Measurements from ENCODE around the gene CCDC149. TPM values are rescaled to one million over a fixed set of nuclear protein-coding genes. Genes with fewer than 3 reads are reported as not detected.

CCDC149 gene
- total RNA-seq, 4 donors from 2014 or later: 21.9 to 38.7 (median 34.0) TPM

GRCh38 chr4:24877868-24878635, 34.8 kb downstream of the CCDC149 start:
- 28 to 52% methylated on average over 9 of the region's 9 CpGs for WGBS, 2 donors (ENCODE audit: low coverage in 1 of 2)
- no peak for TF ChIP-seq CTCF (IDR thresholded peaks at IDR 0.05)
- peak; percentile 79 for TF ChIP-seq POLR2AphosphoS5 (IDR thresholded peaks at IDR 0.05)
- no peak for TF ChIP-seq EP300 (IDR thresholded peaks at IDR 0.05)
- TF ChIP-seq POLR2A (IDR thresholded peaks at IDR 0.05): no peak
- H3K4me3 ChIP-seq: no peak overlapping the region
- H3K4me1 ChIP-seq: peaks cover 4 to 36% (median 8%) of the 10 kb centered on the region in 3 donors
- no peaks in the 10 kb centered on the region for H3K27me3 ChIP-seq
- no peaks in the 10 kb centered on the region for H3K9me3 ChIP-seq
- H3K36me3 ChIP-seq: peaks cover 0 to 32% of the 10 kb centered on the region in 2 donors
- ATAC-seq: peak; percentile 81
- H3K27ac ChIP-seq: peak overlapping the region; percentile 68 to 78 (median 74)

GRCh38 chr4:24876431-24876830, 36.4 kb downstream of the CCDC149 start:
- 90 to 98% methylated on average over 3 to 6 of the region's 6 CpGs for WGBS, 2 donors (ENCODE audit: low coverage in 1 of 2)
- H3K27me3 ChIP-seq: no peaks in the 10 kb centered on the region
- peaks cover 4 to 30% (median 8%) of the 10 kb centered on the region in 3 donors for H3K4me1 ChIP-seq
- TF ChIP-seq POLR2A (IDR thresholded peaks at IDR 0.05): no peak
- H3K9me3 ChIP-seq: no peaks in the 10 kb centered on the region
- H3K27ac ChIP-seq: peak overlapping the region in 1 of 4 donors; percentile 18
- ATAC-seq: no peak
- no peak overlapping the region for H3K4me3 ChIP-seq
- H3K36me3 ChIP-seq: peaks cover 0 to 43% of the 10 kb centered on the region in 2 donors

DNA sequence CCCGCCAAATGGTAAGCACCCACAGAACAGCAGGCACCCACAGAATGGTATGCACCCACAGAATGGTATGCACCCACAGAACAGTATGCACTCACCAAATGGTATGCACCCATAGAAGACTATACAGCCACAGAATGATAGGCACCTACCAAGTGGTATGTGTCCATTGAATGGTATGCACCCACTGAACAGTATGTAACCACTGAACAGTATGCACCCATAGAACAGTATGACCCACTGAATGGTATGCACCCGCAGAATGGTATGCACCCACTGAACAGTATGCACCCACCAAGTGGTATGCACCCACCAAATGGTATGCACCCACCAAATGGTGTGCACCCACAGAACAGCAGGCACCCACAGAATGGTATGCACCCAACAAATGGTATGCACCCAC, 40.1 kb downstream of the CCDC149 start:
- WGBS, 2 donors (ENCODE audit: low coverage in 1 of 2): 67 to 92% methylated on average over 1 to 2 of the region's 2 CpGs
- no peak for ATAC-seq

GRCh38 chr4:24871210-24871609, 41.6 kb downstream of the CCDC149 start:
- TF ChIP-seq EP300 (IDR thresholded peaks at IDR 0.05): no peak
- TF ChIP-seq POLR2AphosphoS5 (IDR thresholded peaks at IDR 0.05): no peak
- TF ChIP-seq CTCF (IDR thresholded peaks at IDR 0.05): no peak
- Histone ChIP-seq H3K9me3 (no peaks in the 10 kb centered on the region), H3K4me1 (peaks cover 0 to 9% (median 0%) of the 10 kb centered on the region in 3 donors), H3K36me3 (peaks cover 0 to 80% of the 10 kb centered on the region in 2 donors), H3K4me3 (no peak overlapping the region), H3K27me3 (no peaks in the 10 kb centered on the region), H3K27ac (no peak overlapping the region)
- ATAC-seq: no peak
- WGBS, 2 donors (ENCODE audit: low coverage in 1 of 2): 35 to 59% methylated on average over 3 of the region's 3 CpGs

More for the DNA sequence above, 40.1 kb downstream of the CCDC149 start:
- no peak overlapping the region for H3K4me3 ChIP-seq
- peaks cover 0 to 19% (median 0%) of the 10 kb centered on the region in 3 donors for H3K4me1 ChIP-seq
- TF ChIP-seq POLR2A (IDR thresholded peaks at IDR 0.05) (no peak), CTCF (IDR thresholded peaks at IDR 0.05) (no peak), POLR2AphosphoS5 (IDR thresholded peaks at IDR 0.05) (no peak), EP300 (IDR thresholded peaks at IDR 0.05) (no peak)
- no peaks in the 10 kb centered on the region for H3K27me3 ChIP-seq
- peaks cover 0 to 75% of the 10 kb centered on the region in 2 donors for H3K36me3 ChIP-seq
- H3K9me3 ChIP-seq: no peaks in the 10 kb centered on the region
- H3K27ac ChIP-seq: no peak overlapping the region

DNA sequence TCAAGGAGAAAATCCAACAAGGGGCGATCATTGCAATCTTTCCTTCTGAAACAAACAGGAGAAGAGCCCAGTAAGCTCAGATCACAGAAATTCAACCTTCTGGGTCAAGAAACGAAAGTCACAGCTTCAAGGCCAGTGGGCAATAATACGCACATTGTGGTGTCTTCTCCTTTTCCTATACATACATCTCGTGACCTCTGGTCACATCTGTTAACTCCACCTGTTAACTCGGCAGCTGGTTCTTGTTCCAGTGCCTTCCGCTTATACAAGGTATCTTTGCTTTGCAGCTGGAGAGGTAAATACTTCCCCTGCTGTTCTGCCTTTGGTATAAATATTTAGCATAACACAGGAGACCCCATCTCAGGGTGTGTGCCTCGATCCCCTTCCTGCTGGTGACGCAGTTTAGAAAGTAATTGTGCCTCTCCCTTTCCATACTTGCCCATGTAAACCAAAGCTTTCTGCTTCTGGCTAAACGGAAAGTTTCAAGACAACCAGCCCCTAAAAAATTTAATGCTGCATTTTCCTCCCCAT, 45.0 kb downstream of the CCDC149 start:
- H3K4me3 ChIP-seq: no peak overlapping the region
- H3K36me3 ChIP-seq: peaks cover 0 to 71% of the 10 kb centered on the region in 2 donors
- no peak for TF ChIP-seq POLR2AphosphoS5 (IDR thresholded peaks at IDR 0.05)
- 83 to 85% methylated on average over 7 to 9 of the region's 9 CpGs for WGBS, 2 donors (ENCODE audit: low coverage in 1 of 2)
- peaks cover 0 to 19% (median 4%) of the 10 kb centered on the region in 3 donors for H3K9me3 ChIP-seq
- H3K27me3 ChIP-seq: no peaks in the 10 kb centered on the region
- ATAC-seq: no peak
- H3K27ac ChIP-seq: no peak overlapping the region
- H3K4me1 ChIP-seq: peaks cover 0 to 20% (median 0%) of the 10 kb centered on the region in 3 donors

DNA sequence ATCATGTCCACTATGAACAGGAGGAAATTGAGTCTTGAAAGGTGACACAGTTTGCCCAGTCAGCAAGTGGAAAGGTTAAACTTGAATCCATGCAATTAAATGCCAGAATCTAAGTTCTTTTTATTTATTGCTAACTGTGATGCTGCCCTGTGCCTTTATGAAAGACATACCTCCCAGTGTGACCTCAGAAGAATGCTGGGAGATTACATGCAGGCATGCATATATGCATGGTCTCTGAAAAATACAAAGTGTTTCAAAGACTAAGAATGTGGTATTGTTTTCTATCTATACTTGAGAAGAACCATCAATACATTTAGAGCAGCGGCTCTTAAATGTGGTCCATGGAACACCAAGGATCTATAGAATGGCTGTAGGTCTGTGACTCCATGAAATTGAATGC, 45.6 kb downstream of the CCDC149 start:
- 100% methylated on average over 1 of the region's 1 CpG for WGBS, 2 donors (ENCODE audit: low coverage in 1 of 2)
- Histone ChIP-seq H3K27me3 (no peaks in the 10 kb centered on the region), H3K36me3 (peaks cover 0 to 71% of the 10 kb centered on the region in 2 donors), H3K4me1 (peaks cover 0 to 20% (median 0%) of the 10 kb centered on the region in 3 donors), H3K9me3 (peaks cover 0 to 19% (median 4%) of the 10 kb centered on the region in 3 donors), H3K27ac (no peak overlapping the region), H3K4me3 (no peak overlapping the region)
- TF ChIP-seq CTCF (IDR thresholded peaks at IDR 0.05): no peak
- TF ChIP-seq EP300 (IDR thresholded peaks at IDR 0.05): no peak
- TF ChIP-seq POLR2A (IDR thresholded peaks at IDR 0.05): no peak
- TF ChIP-seq POLR2AphosphoS5 (IDR thresholded peaks at IDR 0.05): no peak
- ATAC-seq: no peak

All from gastroesophageal sphincter (tissue), 4 donors.